Measurements from ENCODE around the gene PPP2R5C.

DNA sequence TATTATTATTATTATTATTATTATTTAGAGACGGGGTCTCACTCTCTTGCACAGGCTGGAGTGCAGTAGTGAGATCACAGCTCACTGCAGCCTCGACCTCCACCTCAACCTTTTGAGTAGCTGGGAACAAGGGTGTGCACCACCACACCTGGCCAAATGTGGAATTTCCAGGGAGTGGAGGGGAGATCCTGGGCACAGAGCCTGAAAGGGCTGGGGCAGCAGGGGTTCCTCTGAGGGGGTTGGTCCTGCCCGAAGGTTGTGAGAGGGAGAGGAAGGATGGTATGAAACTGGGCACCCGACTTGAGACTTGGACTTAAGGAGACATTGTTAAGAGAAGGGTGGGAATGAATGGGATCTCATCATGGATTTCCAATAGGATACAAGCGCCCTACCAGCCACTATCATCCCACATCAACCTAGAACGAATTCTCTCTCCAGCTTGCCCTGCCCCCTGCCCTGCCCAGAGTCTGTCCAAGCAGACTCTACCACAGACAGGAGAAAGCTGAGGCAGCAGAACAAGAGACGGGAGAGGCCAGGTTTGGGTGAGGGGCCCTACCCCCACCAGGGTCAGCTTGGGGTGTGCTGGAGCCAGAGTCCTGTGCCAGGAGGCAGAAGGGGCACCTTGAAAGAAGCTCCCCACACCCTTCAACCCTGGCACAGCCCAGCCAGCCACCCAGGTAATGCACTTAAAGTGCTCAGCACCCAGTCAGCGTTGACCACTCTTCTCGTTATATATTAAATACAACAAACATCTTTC is 200.4 kb downstream of the PPP2R5C start:
- TF ChIP-seq, protein P1, sequence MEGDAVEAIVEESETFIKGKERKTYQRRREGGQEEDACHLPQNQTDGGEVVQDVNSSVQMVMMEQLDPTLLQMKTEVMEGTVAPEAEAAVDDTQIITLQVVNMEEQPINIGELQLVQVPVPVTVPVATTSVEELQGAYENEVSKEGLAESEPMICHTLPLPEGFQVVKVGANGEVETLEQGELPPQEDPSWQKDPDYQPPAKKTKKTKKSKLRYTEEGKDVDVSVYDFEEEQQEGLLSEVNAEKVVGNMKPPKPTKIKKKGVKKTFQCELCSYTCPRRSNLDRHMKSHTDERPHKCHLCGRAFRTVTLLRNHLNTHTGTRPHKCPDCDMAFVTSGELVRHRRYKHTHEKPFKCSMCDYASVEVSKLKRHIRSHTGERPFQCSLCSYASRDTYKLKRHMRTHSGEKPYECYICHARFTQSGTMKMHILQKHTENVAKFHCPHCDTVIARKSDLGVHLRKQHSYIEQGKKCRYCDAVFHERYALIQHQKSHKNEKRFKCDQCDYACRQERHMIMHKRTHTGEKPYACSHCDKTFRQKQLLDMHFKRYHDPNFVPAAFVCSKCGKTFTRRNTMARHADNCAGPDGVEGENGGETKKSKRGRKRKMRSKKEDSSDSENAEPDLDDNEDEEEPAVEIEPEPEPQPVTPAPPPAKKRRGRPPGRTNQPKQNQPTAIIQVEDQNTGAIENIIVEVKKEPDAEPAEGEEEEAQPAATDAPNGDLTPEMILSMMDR (conservative IDR thresholded peaks at IDR 0.05; ENCODE audit: low read depth, low read length): no peak
- TF ChIP-seq EZH2 (IDR thresholded peaks at IDR 0.05; ENCODE audit: low read length, unreplicated experiment): no peak
